ENCODE measurements around the gene RPL39. TPM values are rescaled to one million over a fixed set of nuclear protein-coding genes. Genes with fewer than 3 reads are reported as not detected.

The RPL39 gene
- total RNA-seq, 2 donors from 2014 or later: 497 to 592 TPM

- no peaks in the 10 kb centered on the region for H3K27me3 ChIP-seq
- 65 to 89% methylated on average over 13 to 16 of the region's 18 CpGs for WGBS, 2 donors
- no peak overlapping the region for H3K4me3 ChIP-seq
- DNase-seq: no peak
- H3K4me1 ChIP-seq: peaks cover 23% of the 10 kb centered on the region
- H3K36me3 ChIP-seq (replicated peaks in 1 of 2; ENCODE audit: insufficient read depth in 1 of 2, low read depth in 2 of 2): no peaks in the 10 kb centered on the region
- no peaks in the 10 kb centered on the region for H3K9me3 ChIP-seq
- H3K27ac ChIP-seq: no peak overlapping the region
- no peak for TF ChIP-seq CTCF (IDR thresholded peaks at IDR 0.05)
- TF ChIP-seq POLR2A (IDR thresholded peaks at IDR 0.05): no peak
- no peak for ATAC-seq
- intact Hi-C loops (cut with DNase I): no loop called here
These were observed 31.2 kb downstream of the RPL39 start for GRCh38 chrX:119760026-119760877.

DNA sequence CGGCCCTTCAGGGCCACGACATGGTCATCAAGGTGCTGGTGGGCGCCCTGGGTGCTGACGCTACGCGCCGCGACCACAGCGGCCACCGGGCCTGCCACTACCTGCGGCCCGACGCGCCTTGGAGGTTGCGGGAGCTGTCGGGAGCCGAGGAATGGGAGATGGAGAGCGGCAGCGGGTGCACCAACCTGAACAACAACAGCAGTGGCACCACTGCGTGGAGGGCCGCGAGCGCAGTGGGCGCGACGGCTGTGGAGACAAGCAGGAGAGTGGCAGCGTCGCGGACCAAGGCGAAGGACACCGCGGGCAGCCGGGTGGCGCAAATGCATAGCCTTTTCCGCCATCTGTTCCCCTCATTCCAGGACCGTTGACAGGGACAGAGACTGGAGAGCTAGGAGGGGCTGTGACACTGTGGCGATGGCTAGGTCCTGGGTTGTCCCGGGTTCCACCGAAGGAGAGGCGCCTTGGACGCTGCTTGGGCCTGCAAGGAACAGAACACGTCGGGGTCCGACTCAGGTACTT lies 32.1 kb downstream of the RPL39 start:
- no peak for TF ChIP-seq CTCF (IDR thresholded peaks at IDR 0.05)
- TF ChIP-seq POLR2A (IDR thresholded peaks at IDR 0.05): no peak
- Histone ChIP-seq H3K4me3 (no peak overlapping the region), H3K4me1 (peaks cover 23% of the 10 kb centered on the region), H3K36me3 (replicated peaks in 1 of 2; ENCODE audit: insufficient read depth in 1 of 2, low read depth in 2 of 2) (no peaks in the 10 kb centered on the region), H3K27ac (no peak overlapping the region), H3K9me3 (no peaks in the 10 kb centered on the region), H3K27me3 (no peaks in the 10 kb centered on the region)
- intact Hi-C loops (cut with DNase I): no loop called here
- 87% methylated on average over 3 of the region's 44 CpGs; no CpG with 5 or more reads in 1 of the 2 donors for WGBS, 2 donors
- DNase-seq: no peak
- no peak for ATAC-seq

- DNase-seq (peak in 3 of 4 donors; percentile 22 to 40 (median 31)), ATAC-seq (peak; percentile 60)
- H3K36me3 ChIP-seq (replicated peaks in 1 of 2; ENCODE audit: insufficient read depth in 1 of 2, low read depth in 2 of 2): no peaks in the 10 kb centered on the region
- H3K9me3 ChIP-seq: no peaks in the 10 kb centered on the region
- WGBS, 2 donors: 0% methylated on average over 28 of the region's 54 CpGs; no CpG with 5 or more reads in 1 of the 2 donors
- no peaks in the 10 kb centered on the region for H3K27me3 ChIP-seq
- peak overlapping the region in 1 of 2 donors; percentile 25 for H3K4me3 ChIP-seq
- intact Hi-C loops (cut with DNase I): no loop called here
- TF ChIP-seq POLR2A (IDR thresholded peaks at IDR 0.05) (no peak), CTCF (IDR thresholded peaks at IDR 0.05) (no peak)
- peaks cover 23% of the 10 kb centered on the region for H3K4me1 ChIP-seq
- peak overlapping the region in 3 of 4 donors; percentile 47 to 66 (median 48) for H3K27ac ChIP-seq
These were observed 32.6 kb downstream of the RPL39 start for GRCh38 chrX:119758731-119759247.

DNA sequence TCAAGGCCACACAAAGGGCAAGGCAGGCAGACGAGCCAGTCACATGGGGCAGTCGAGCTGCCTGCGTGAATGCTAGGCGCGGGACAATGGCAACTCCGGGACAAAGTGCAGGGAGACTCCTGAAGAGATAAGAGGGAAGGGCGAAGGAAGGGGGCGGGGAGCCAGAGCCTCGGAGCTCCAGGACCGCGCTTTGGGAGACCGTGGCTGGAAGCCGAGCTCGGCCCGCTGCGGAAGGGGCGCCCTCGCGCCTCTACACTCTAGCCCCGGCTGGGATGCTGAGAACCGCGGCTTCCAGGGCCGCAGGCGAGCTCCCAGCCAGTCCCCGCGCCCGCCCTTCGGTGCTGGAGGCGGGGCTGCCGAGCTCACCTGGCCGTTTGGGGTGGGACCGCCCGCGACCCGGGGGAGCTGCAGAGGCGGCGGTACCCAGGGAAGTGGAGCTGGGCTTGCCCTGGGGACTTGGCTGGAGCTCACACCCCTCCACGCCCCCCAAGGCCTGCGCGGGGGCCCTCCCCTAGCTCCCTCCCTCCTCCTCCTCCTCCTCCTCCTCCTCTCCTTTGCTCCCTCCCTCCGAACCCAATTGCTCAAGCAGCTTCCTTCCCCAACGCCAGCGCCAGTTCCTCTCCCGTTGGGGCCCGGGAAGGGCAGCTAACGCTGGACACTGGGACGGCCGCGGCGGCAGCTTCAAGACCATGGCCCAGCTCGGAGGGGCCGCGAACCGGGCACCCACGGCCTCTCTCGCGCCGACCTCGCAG lies 33.3 kb downstream of the RPL39 start, which contains the start of gene SOWAHD:
Gene SOWAHD (plus strand): TSS at position 610 of the 752 bp plus-strand sequence. CDS start 80 bp downstream, at position 690.
- peaks cover 23% of the 10 kb centered on the region for H3K4me1 ChIP-seq
- H3K36me3 ChIP-seq (replicated peaks in 1 of 2; ENCODE audit: insufficient read depth in 1 of 2, low read depth in 2 of 2): no peaks in the 10 kb centered on the region
- H3K4me3 ChIP-seq: peak within 1 kb of the TSS in 1 of 2 donors; percentile 25
- DNase-seq (peak; percentile 14 to 47 (median 25)), ATAC-seq (peak; percentile 62)
- peak within 1 kb of the TSS in 3 of 4 donors; percentile 47 to 66 (median 48) for H3K27ac ChIP-seq
- TF ChIP-seq POLR2A (IDR thresholded peaks at IDR 0.05) (peak in 2 of 3 donors; percentile 20 to 42), CTCF (IDR thresholded peaks at IDR 0.05) (no peak)
- WGBS, 2 donors: 0% methylated on average over 8 to 12 of the region's 59 CpGs
- H3K9me3 ChIP-seq: no peaks in the 10 kb centered on the region
- no peaks in the 10 kb centered on the region for H3K27me3 ChIP-seq
- intact Hi-C loops (cut with DNase I): no loop called here

Data from body of pancreas (tissue), 4 donors.